ENCODE measurements around the gene PKN1.

GRCh38 chr19:14479975-14480699, 47.0 kb downstream of the PKN1 start:
- TF ChIP-seq CTCF (conservative IDR thresholded peaks at IDR 0.05; ENCODE audit: low read depth in 2 of 2) = peak; percentile 88 to 99
- no peak for TF ChIP-seq POLR2AphosphoS5 (IDR thresholded peaks at IDR 0.05; ENCODE audit: low read depth)
- TF ChIP-seq REST (IDR thresholded peaks at IDR 0.05; ENCODE audit: unreplicated experiment) = no peak
- no peak for TF ChIP-seq ETS1 (IDR thresholded peaks at IDR 0.05)
- no peak for TF ChIP-seq EZH2 (IDR thresholded peaks at IDR 0.05; ENCODE audit: low read depth, unreplicated experiment)
- TF ChIP-seq CREB1 (CRISPR knock-in tag; IDR thresholded peaks at IDR 0.05; ENCODE audit: low read depth) = 0 out of 2 replicates have a peak, but pooled peaks have one; percentile 16
- TF ChIP-seq JUNB (IDR thresholded peaks at IDR 0.05; ENCODE audit: unreplicated experiment) = no peak
